ENCODE results near the gene NRCAM.

DNA sequence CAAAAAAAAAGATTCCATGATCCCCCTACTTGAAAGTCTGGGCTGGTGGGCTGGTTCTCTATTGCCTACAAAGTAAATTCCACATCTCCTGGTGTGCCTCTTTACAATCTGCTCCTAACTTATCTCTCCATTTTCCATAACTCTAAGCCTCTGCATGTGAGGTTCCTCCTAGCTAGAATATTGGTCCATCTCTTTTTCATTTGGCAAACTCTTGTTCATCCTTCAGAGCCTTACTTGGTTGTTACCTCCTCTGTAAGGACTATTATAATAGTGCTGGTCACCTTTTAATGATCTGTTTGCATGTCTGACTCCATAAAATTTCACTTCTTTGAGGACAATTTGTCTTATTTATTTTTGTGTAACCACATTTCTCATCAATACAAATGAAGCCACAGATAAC is 1.6 kb upstream of the NRCAM start:
- TF ChIP-seq EZH2 (IDR thresholded peaks at IDR 0.05; ENCODE audit: borderline replicate concordance, low read depth, low read length, poor library complexity, severe bottlenecking) (no peak), CTCF (conservative IDR thresholded peaks at IDR 0.05; ENCODE audit: low read depth, low read length) (no peak)

Data from A673 (cell line).